GM21526 (cell line): Measurements from ENCODE around the gene IFT88.

Experiments used
- ATAC-seq: cut with Tn5 transposase; IDR thresholded peaks from one replicate; pipeline ENCODE4 v1.9.1; 2021; ENCODE audit warnings: moderate library complexity; ENCODE audit not compliant: unreplicated experiment, low FRiP score

Gene IFT88, protein sequence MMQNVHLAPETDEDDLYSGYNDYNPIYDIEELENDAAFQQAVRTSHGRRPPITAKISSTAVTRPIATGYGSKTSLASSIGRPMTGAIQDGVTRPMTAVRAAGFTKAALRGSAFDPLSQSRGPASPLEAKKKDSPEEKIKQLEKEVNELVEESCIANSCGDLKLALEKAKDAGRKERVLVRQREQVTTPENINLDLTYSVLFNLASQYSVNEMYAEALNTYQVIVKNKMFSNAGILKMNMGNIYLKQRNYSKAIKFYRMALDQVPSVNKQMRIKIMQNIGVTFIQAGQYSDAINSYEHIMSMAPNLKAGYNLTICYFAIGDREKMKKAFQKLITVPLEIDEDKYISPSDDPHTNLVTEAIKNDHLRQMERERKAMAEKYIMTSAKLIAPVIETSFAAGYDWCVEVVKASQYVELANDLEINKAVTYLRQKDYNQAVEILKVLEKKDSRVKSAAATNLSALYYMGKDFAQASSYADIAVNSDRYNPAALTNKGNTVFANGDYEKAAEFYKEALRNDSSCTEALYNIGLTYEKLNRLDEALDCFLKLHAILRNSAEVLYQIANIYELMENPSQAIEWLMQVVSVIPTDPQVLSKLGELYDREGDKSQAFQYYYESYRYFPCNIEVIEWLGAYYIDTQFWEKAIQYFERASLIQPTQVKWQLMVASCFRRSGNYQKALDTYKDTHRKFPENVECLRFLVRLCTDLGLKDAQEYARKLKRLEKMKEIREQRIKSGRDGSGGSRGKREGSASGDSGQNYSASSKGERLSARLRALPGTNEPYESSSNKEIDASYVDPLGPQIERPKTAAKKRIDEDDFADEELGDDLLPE

DNA sequence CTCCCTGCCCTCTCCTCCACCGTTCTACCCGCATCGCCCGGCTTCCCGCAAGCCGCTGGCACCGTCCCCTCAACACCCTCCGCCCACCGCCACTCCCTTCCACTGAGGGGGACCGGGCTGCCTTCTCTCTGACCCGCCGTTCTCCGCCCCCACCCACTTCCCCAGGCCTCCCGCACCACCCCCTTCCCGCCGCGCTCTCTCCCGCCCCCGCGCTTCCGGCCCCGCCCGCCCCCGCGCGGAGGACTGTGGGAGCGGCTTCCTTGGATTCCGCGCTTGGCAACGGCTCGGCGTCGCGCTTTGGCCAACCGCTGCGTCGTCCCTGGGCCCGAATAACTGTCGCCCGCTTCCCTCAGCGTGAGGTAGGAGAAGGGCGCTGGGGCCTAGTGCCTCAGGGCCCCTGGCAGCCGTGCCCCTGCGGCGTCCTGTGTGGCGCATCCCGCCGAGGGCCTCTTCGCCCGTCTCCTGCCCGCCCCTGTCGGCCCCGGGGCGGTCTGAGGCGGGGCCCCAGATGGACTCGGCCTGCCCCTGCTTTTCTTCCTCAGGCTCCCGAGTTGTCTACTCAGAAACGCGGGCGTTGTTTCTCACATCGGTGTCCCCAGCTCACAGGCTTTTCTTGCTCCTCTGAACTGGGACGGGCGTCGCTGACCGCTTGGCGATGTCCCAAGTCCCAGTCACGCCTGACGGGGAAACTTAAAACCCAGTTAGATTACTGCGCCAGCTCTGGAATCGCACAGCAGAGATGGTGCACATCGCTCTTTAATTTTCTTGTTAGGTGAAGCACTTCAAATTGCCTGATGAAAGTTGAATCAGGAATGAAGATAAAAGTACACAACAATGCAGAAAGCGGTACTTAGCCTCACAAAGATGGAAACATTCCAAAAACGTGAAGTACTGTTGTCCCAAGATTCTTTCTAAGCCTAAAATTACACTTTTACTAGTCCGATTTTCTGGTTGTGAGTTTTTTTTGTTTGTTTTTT is at the start of gene IFT88:
Gene IFT88, plus strand, starts transcription at position 260 of the 977 bp plus-strand sequence. CDS start 7,229 bp downstream, outside the sequence.
- ATAC-seq = peak; percentile 80

DNA sequence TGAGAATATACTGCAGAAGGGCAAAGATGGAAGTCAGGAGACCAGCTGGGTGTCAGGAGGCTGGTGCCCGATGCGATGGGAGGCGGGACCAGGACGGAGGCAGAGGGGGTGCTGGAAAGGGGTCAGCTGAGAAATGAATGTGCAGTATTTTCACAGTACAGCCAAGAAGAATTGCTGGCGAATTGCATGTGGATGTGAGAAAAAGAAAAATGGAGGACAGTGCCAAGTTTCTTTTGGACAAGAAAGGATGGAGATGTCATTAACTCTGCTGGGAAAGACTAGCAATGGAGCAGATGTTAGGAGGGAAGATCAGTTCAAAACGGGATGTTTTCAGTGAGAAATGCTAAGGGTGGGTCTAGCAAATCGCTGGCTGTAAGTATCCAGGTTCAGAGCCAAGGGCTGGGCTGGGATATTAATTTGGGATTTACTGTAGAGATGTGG is 48.3 kb upstream of the IFT88 start:
- no peak for ATAC-seq

DNA sequence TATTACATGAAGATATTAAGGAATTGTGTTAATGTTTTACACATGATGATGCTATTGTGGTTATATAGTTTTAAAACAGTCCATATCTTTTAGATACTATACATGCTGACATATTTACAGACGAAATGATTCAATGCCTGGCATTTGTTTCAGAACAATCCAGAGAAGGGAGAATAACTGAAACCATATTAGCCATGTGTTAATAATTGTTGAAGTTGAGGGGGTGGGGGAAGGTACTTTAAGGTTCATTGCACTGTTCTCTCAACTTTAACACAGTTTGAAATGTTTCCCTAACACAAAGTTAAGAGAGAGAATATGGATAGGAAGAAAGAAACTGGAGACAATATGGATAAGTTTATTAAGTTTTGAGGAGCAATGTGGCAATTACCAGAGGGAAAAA is 47.1 kb upstream of the IFT88 start:
- no peak for ATAC-seq

DNA sequence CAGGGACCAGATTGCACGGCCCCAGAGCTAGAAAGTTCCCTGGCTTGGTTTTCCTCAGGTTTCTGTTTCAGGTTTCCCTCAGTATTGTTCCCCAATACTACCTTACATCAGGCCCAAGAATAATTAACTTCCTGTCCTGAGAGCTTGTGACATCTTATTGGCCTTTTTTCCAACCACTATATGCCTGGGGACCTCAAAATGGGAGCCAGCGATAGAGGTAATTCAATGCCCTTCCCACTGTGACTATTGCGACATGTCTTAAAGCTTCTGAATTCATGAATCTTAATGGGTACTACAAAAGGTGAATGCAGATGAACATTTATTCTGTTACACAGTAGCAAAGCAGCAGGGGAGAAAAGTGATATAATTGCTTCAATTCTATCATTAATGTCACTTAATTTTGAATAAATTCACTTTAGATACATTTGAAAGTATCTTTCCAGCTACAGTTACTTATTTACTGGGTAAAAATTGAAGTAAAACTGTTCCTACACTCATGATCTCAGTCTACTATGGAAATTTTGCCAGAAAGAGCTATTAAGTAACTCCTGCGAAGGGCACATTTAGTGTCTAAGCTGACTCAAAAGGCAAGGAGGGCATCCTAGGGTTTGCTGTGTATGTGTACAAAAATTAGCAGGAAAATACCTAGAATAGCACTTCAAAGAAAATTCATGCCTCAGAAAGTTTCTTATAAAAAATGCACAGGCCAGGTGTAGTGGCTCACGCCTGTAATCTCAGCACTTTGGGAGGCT is 45.4 kb upstream of the IFT88 start:
- no peak for ATAC-seq

DNA sequence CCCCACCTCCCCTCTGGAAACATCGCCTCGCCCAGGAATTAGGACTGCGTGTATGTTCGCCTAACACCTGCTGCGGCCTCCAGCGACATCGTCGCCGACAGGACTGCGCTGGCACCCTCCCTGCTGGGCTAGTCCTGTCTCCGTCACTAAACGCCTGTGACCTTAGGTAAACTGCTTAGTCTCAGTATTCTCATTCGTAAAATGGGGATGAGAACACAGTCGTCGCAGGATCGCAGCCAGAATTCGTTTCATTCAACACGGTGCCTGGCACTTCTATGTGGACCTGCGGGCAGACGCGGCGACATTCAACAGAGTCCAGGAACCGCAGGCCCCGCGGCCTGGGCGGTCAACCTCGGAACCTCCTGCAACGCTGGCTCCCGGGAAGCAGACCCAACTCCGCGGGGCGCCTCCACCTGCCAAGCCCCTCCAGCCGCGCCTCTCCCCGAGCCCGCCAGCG is 41.8 kb upstream of the IFT88 start:
- peak; percentile 8 for ATAC-seq

DNA sequence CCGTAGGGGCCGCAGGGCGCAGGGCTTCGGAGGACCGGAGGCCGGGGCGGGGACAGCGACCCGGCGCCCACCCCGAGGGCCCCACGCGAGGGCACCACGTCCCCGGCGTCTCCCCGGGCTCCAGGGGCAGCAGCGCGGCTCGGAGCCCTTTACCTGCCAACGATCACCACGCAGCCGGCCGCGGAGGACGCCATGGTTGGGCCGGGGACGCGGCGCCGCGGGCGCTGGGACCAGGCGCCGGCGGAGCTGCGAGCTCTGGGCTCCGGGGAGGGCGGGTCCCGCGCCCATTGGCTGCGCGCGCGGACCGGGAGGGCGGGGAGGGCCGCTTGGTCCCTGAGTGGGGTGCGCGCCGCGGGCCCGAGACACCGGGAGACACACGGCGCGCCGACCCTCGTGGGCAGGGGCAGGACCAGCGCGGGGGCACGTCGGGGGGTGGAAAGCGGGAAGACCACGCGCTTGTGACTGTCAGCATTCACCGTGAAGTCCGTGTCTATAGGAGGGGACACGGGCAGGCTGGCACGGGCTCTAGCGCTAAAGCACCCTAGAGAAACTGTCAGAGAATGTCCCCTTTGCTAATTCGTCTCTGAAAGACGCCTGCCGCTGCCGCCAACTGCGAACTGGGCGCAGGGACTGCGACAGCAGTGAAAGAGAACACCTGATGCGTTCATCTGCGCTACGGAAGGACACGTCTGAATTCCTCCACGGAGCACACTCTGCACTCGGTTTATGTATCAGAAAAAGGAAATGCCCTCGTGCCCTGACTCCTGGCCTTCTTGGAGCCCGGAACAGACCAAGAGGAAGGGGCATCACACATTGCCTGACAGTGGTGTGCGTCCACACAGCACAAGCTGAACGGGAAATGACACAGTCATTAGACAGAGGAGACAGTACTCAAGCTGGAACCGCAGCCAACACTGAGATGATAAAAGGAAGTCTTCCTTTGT is 41.1 kb upstream of the IFT88 start, which contains the start of gene CRYL1:
Gene CRYL1, minus strand, starts transcription at position 257 of the 944 bp plus-strand sequence. Its CDS starts 63 bp downstream, at position 194.
- ATAC-seq = peak; percentile 73

DNA sequence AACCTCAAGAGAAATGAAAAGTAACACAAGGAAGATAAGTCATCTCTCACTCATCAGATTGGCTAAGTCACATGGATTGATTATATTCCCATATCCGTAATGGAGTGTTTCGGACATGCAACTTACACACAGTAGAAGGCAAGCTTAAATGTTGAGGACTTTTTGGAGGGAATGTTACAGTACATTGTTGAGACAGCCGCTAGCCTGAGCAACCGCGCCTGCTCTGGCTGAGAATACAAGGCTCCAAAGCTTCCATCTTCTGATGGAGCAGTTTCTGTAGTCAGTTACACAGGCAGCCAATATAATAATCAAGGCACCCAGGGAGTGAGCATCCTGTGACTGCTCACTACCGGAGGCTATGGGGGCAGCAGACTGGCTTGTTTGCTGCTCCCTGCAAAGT is 40.3 kb upstream of the IFT88 start:
- no peak for ATAC-seq

DNA sequence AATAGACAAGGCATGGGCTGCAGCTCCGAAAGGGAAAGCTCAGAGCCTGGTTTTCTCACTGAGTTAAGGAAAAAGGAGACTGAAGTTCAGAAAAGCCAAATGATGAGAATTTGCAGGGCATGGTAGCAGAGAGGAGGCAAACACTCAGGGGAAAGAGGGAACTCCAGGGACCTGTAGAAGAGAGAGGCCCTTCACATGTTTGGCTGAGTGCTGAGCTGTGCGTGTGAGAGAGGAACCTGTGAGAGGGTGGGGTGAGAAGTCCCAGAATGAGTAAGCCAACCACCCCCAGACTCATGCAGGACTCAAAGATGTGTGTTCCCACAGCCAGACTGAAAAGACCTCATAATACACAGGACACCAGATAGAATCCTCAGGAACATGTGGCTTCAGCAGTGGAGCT is 38.5 kb upstream of the IFT88 start:
- no peak for ATAC-seq

DNA sequence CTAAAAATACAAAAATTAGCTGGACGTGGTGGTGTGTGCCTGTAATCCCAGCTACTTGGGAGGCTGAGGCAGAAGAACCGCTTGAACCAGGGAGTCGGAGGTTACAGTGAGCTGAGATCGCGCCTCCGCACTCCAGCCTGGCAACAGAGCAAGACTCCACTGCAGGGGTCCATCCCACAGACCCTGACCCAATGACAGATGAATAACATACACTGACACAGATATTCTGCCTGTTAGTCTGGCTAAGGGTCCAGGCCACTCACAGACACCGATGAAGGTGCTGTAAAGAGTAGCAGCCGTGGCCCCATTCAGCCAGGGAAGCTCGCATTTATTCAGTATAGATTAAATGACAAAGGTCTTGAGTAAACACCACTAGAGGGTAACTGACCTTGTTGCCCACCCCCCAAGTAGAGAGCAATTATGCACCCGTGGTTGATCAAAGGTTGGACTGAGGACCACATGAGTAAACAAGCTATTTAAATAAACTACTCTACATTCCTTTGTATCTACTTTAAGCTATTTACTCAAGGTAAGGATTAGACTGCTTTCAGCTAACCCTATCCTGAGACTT is 32.8 kb upstream of the IFT88 start:
- ATAC-seq = no peak

DNA sequence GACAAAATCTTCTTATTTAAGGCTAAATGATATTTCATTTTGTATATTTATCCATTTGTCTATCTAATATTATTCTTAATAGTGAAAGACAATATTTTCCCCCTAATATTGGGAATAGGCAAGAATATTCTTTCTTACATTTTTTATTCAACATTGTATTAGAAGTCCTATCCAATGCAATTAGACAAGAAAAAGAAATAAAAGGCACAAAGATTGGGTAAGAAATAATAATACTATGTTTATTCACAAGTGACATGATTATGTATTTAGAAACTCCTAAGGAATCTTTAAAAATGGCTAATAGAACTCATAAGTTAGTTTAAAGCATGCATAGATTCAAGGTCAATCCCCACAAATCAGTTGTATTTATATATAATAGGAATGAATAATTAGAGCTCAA is 30.0 kb upstream of the IFT88 start:
- ATAC-seq = no peak

DNA sequence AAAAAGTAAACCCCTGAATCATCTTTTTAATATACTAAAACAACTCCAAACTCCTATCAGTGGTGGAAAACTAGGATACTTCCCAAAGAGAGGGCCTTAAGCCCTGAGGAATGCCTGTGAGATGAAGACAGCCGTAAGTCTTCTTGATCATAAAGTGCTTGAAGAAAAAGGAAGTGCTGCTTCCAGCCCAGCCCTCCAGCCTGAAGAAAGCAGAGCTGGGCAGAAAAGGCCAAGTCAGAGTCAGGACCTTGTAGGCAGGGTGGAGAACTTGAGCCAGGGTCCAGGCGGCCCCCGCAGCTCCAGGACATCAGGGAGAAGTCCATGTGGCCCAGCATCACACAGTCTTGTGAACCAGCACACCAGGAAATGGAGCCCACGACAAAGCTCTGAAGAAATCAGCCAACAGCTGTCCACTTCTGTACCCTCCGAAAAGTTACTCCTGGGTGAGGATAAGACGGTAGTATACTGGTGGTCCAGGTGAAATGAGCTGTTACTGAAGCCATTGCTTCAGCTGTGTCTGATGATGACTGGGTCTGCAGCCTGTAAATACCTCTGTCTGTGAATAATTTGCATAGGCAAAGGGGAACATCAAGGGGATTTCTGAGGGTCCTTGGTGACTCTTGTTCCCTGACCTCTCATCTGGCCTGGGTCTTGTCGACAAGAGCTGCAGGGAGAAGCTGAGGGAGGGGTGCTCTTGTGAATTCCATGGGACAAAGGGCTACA is 22.6 kb upstream of the IFT88 start:
- no peak for ATAC-seq

DNA sequence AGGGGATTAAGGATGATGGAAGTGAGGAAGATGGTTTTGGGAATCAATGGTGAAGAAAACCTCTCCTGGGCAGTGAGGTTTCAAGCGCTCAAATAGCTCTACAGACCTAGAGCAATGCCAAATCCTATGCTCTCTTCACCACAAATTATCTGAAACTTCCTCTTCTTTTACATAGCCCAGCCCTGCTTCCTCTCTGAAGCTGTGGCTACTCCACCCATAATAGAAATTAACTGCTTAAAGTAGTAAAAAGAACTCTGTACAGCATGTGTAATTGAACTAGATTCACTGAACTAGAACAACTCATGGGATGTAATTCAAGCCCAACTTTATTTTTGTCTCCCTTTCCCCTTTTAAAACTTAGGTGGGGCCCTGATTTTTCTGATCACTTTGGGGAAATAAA is 20.4 kb upstream of the IFT88 start:
- ATAC-seq = no peak

DNA sequence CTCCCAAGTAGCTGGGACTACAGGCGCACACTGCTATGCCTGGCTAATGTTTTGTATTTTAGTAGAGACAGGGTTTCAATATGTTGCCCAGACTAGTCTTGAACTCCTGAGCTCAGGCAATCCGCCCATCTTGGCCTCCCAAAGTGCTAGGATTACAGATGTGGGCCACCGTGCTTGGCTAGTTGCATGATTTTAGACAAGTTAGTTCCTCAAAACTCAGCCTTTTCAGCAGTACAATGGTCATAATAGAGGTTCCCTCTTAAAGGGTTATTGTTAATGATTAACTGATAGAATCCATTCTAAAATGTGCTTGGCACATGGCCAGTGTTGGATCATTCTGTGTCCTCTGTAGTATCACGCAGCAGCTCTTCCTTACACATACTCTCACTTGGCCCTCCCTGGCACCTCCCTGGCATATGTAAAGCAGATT is 19.5 kb upstream of the IFT88 start:
- no peak for ATAC-seq

DNA sequence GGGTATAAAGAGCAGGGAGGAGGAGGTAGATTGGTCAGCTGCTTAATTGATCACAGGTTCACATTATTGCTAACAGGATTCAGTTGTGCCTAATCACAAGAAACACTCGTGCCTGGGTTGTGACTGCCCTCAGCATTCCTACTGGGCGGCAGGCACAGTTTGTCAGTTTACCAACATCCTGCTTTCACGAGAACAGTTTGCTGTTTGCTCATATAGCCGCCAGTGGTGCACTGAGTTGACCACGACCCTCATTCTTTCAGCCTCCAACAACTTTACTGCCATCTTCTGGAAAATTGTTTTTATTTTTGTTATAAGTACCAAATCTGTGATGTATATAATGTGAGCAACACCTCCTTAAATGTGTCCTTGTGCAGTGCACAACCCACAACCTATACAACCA is 16.2 kb upstream of the IFT88 start:
- no peak for ATAC-seq

DNA sequence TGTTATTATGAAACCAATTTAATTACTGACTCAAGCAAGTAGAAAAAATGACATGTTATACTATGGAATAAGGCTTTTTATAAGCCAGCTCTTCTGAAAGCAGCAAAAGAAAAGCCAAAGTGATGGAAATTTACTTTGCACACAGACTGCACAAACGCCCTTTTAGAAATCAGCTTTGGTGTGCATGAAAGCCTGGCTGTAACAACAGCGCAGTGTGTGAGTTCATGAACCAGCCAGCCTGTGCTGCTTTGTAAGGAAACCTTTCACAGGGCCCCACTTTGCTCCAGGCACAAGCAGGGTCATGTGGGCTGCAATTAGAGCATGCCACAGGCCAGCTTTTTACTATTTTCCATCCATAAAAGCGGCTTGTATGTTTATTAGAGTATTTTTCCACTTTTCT is 13.6 kb upstream of the IFT88 start:
- ATAC-seq = no peak

DNA sequence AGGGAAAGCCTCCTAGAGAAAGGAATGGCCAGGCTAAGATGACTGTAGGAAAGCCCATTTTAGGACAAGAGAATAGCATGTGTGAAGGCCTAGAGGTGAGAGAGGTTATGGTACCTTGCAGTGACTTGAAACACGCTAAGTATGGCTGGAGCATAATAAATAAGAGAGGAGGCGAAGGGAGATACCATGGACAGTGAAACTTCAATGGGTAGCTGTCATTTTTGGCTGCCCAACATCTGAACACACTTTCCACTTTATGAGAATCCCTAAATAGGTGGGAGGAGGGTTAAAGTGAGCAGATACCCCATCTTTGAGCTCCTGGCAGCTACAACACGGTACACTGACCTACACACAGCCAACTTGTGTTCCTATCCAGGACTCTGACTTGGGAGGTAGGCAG is 8.0 kb upstream of the IFT88 start:
- ATAC-seq = no peak

DNA sequence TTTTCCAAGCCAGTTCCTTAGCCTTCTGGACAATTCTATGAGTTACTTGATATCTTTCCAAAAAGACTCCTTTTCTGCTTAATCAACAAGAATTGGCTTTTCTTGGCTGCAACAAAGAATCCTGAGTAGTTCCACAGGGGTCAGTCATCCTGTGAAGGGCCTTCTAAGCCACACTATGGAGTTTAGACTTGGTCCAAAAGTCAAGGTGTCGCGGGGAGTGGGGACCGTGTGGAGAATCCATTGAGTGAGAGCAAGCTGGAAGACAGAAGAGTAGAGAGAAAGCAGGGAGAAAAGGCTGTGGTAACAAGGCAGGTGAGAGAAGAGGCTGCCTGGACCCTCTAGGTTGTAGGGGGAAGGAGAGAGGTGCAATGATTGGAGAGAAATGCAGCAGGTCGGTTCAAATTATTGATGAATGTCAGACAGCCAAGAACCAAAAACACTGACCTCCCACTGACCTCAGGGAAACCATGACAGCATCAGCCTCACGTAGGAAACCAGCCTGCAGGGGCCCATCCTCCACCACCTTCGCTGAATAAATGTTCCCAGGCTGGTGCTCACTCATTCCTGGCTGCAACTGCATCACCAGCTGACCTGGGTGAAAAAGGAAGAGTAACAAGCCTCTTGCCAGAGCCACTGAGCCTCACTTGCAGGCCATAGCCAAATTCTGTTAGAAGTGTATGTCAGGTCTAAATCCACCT is 7.1 kb upstream of the IFT88 start:
- no peak for ATAC-seq
